Stimulated activated CD4-positive, alpha-beta T cell treated with anti-CD3 and anti-CD28 coated beads, Interleukin-1b, Interleukin-23, amount 100 ng/mL, for 4 hours (primary cell): ENCODE data around the gene MEIS3.

Source experiments
- DNase-seq, 2 donors: peaks; one replicate each; pipeline ENCODE4 v3.0.0-alpha.2; 2020; ENCODE audit warnings: low read depth in 2 of 2

Gene MEIS3

DNA sequence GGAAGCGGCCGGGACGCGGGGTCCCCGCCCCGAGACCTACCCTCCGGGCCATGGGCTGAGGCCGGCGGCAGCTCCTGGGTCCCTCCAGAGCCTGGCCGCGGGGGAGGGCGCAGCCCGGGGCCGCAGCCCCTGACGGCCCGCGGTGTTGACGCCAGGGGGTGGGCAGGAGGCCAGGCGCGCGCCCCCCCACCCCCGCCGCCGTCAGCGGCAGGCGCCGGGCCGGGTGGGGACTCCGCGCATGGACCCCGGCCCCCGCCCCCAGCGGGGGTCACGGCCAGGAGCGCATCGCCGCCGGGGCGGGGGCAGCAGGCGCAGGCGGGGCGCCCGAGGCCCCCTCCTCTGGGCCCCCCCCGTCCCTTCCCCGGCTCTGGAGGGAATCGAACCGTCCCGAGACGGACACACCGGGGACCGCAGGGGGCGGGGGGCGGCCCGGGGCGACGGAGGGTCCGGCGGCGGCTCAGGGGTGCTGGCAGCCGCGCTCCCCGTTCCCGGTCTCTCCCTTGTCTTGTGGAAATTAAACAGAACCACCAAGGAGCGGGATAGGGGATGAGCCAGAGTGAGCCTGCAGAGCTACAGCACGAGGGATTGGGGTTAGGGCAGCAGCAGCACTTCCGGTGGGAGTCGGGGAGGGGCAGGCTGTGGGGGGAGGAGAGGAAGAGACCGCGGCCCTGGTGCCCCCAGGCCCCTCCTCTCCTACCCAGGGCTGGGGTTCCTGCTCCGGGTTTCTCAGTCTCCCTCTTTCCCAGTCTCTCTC lies at the start of gene MEIS3:
Gene MEIS3, minus strand, starts transcription at position 498 of the 754 bp plus-strand sequence. Its CDS starts 446 bp downstream, at position 52.
- no peak for DNase-seq

DNA sequence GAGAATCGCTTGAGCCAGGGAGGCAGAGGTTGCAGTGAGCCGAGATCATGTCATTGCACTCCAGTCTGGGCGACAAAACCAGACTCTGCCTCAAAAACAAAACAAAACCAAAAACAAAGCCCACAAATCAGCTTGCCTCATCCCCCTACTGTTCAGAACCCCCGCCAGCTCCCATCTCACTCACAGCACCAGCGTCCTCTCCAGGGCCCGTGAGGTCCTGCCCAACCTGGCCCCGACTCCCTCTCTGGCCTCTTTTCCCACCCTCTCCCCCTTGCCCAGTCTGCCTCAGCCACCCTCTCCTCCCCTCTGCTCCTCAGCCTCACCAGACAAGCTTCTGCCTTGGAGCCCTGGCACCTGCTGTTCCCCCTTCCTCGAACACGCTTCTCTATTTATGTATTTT lies 48.6 kb upstream of the MEIS3 start:
- no peak for DNase-seq

DNA sequence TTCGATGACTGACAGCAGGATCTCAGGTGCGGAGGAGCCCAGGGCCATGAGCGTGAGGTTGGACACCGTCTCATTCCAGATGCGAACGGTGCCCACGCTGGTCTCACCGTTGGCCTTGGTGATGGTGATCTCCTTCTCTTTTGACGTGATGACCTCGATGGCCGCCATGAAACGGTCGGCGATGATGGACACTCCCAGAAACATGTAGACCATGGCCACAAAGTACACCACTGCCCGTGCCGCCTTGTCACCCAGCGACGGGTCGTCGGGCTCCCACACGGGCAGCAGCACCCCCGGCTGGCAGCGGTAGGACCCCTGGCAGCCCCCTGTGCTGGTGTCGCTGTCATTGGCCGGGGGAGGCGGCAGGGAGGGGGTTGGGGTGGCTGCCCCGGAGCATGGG lies 46.6 kb upstream of the MEIS3 start:
- DNase-seq = no peak

DNA sequence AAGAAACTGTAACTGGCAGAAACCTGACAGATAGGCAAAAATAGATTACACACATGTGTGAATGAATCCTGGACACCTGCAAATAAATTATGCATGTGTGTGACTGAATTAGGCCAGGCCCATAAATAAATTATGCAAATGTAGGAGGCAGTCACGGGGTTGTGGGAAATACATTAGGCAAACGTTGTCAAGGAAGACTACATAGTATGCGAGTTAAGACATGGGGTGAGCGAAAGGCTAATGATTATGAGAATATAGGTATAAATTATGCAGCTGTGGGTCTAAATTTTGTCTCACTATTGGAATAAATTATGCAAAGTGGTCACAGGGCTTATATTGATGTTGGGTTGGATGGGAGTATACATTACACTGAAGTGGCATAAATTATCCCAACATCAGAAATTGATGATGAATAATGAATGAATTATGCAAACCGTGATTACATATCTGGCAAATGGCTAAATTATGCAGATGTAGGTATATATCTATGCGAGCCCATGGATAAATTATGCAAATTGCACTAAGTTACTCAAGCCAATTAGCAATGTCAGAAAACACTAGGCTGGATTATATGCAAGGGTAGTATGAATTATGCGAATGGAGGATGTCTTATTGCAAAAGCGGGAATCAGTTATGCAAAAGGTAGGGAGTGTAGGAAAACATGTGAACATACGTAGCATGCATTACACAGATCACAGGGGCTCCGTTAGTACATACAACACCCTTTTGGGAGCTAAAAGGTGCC lies 45.5 kb upstream of the MEIS3 start:
- no peak for DNase-seq

DNA sequence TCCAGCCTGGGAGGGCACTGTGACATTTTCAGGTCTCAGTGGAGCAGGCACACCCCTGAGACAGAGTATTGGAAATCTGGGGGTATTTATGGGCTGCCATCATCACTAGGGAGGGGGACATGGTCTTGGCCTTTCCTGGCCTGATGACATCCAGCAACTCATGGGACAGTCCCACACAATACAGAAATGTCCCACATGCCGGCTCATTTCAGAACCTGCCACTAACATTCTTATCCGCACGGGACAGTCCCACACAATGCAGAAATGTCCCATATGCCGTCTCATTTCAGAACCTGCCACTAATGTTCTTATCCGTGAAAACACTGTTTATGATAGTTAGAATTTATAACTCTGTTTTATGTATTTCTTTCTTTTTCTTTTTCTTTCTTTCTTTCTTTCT lies 42.5 kb upstream of the MEIS3 start:
- no peak for DNase-seq

DNA sequence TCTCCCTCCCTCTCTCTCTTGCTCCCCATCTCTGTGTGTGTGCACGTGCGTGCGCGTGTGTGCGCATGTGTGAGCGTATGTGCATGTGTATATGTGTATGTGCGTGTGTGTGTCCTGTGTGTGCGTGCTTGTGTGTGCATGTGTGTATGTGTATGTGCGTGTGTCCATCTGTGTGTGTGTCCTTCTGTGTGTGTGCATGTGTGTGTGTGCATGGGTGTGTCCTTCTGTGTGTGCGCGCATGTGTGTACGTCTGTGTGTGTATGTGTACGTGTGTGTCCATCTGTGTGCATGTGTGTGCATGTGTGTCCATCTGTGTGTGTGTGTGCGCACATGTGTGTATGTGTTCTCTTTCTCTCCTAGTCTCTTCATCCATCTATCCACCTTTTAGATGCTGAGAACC lies 40.1 kb upstream of the MEIS3 start:
- no peak for DNase-seq

DNA sequence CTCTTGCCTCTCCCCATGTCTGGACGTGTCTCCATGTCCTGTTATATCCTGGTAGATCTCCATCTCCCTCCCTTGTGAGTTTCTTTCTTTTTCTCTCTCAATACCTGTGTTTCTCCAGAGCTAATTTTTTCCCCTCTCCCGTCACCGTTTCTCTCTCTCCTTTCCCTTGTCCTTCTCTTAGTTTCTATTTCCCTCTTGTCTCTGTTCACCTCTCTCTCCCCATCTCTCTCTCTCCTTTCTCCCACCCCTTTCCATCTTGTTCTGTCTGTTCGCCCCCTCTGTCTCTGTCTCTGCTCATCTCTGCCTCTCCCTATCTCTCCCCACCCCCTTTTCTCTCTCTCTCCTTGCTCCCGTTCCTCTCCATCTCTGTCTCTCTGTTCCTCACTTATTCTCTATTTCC lies 39.3 kb upstream of the MEIS3 start:
- no peak for DNase-seq

DNA sequence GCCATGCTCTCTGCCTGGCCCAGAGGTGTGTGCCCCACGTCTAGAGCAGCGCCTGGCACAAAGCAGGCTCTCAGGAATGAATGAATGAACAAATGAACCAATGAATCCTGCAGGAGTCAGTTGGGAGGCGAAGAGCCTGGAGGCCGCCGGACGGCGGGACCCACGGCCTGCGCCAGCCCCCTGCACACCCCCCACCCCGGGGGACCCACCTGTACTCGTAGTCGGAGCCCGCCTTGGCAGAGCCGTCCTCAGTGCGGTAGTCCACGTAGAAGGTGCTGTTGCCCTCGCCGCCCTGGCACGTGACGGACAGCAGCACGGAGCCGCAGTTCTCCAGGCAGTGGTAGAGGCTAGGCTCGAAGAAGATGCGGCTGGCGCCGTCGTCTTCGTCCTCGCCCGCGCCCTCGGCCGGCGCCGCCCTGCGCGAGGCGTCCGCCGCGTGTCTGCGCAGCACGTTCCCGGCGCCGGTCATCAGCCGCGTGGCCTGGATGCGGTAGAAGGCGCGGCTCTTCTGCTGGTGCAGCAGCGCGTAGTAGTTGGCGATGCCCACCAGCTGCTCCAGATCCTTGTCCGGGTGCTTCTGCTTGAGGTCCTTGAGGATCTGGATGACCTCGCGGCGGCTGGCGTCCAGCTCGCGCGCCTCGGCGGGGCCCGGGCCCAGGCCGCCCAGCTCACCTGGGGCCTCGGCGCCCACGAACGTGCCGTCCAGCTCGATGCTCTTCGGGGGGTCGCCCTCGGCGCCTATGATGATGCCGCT lies 37.6 kb upstream of the MEIS3 start:
- no peak for DNase-seq

DNA sequence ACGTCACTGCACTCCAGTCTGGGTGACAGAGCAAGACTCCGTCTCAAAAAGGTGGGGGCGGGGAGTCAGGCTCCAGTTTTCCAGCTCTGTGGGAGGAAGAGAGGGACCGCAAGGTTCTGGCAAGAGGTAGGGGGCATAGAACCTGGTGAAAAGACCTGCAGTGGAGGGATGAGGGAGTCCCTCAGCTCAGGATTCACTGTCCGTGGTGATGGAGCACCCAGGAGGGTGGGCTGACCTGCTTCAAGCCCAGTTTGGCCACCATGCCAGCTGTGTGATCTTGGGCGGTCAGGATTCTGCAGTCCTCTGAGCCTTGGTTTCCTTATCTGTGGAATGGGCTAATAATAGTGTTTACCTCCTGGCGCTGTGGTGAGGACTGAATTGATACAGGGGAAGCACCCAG lies 31.2 kb upstream of the MEIS3 start:
- no peak for DNase-seq

DNA sequence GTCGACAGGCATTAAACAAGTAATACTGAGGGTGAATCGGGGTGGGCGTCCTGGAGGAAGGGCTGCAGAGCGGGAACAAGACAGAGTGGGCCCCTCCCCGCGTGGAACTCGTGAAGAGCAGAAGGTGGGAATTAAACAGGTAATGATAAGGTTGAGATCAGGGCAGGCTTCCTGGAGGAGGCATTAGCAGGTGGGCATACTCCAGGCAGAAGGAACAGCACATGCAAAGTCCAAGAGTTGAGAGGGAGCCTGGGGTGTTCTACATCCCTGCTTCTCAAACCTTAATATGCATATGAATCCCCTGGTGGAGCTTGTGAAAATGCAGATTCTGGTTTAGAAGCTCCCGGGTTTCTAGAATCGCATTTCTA lies 29.0 kb upstream of the MEIS3 start:
- no peak for DNase-seq

DNA sequence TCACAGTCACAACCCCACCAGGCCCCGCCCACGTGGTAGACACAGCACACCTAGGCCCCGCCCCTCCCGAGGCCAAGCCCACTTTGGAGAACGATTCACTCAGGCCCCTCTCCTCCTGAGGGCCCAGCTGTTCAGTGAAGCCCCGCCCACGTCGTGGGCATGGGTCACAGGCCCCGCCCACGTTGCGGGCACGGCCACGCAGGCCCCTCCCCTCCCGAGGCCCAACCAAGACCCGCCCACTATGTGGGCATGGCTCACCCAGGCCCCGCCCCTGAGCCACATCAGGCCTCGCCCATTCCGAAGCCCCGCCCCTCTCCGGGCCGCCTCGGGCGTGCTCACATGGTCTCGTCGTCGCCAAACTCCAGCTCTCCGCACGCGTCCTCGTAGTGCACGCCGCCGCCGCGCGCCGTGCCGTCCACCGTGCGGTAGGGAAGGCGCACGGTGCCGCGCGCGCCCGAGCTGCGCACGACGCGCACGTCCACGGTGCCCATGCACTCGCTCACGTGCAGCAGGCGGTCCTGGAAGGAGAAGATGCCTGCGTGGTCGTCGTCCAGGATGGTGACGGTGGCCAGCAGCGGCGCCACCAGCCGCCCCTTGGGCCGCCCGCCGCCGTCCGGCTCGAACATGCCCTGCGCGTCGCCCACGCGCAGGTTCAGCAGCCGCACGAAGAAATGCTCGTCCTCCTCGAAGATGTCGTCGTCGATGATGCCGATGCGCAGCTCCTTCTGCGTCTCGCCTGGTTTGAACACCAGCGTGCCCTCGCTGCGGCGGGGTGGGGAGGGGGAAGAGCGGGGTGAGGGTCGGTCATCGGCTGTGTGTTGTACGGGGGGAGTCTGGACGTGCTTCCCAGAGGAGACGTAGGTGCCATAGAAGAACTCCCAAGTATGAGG lies 28.4 kb upstream of the MEIS3 start:
- peak in 1 of 2 donors; percentile 48 for DNase-seq

DNA sequence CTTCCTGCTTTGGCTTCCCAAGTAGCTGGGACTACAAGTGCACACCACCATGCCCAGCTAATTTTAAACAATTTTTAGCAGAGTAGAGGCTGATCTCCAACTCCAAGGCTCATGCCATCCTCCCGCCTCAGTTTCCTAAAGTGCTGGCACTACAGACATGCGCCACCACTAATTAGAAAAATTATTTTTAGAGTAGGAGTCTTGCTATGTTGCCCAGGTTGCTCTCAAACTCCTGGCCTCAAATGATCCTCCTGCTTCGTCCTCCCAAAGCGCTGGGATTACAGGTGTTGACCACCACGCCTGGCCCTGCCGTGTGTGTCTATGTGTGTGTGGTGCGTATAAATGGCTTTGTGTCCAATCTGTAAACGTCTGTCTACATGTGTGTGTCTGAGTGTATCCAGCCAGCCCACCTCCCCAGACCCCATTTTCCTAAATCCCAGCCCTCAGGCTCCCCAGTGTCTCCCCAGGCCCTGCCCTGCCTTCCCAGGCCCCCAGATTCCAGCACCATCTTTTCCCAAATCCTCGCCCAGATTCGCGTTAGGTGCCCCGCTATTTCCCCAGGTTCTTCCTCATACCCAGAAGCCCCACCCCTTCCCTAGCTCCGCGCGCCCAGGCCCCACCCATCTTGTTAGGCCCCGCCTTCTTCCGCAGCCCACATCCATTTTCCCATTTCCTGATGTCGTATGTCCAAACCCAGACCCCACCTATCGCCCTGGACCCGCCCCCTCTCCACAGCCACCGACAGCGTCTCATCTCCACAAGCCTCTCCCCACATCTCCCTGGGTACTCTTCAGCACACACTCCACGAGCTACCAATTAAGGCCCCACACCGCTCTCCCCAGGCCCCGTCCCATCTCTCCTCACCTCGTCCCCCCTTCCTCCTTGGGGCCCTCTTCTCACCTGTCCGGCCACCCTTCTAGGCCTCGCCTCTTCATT lies 27.5 kb upstream of the MEIS3 start:
- DNase-seq = no peak

DNA sequence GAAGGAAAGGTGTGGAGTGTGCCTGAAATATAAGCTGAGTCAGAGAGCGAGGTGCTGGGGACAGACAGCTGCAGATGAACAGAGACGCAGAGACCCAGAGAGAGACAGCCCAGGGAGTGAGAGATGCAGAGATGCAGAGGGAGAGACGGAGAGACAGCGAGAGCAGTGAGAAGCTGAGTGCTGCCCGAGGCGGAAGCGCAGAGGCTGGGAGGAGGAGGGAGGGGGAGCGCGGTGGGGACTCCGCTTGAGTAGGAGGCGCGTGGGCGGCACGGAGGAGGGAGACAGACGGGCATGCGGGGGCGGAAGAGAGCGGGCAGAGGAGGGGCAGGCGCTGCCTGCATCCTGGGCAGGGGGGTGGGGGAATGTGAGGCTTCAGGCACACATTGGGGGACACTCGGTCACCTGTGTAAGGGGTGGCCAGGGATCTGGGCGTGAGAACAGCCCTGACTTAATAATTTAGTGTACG lies 26.6 kb upstream of the MEIS3 start:
- peak; percentile 53 to 85 for DNase-seq

DNA sequence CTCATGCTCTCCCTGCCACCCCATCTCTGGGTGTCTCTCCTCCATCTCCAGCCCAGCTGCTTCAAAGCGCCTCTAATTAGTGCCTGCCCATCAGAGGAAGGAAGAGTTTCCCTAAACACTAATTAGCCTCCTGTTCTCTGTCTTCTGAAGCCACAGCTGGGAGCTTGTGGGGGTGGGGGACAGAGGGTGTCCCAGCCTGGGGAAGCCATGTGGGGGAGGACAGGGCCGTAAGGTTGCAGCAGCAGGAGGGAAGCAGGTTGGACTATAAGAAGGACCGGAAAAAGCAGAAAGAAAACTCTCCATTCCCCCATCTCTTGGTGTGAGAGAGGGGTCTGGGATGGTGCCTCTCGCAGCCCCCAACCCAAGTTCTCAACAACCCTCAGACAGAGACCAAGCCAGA lies 26.2 kb upstream of the MEIS3 start:
- no peak for DNase-seq

DNA sequence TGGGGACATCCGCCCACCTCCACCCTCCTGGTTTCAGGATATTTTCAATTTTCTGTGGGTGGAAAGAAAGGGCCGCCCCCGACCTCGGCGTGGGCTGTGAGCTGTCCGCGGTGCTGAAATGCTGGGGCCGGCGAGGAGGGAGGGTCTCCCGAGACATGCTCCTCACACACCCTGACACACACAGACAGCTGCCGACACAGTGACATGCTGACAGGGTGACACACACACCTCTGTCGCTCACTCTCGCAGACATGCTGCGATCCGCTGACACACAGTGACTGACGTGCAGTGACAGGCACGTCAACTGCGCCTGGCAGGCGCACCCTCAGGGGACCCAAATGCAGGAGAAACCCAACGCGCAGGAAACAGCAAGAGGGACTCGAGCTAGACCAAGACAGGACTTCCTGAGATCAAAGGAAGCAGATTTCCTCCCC lies 25.1 kb upstream of the MEIS3 start:
- DNase-seq = no peak

DNA sequence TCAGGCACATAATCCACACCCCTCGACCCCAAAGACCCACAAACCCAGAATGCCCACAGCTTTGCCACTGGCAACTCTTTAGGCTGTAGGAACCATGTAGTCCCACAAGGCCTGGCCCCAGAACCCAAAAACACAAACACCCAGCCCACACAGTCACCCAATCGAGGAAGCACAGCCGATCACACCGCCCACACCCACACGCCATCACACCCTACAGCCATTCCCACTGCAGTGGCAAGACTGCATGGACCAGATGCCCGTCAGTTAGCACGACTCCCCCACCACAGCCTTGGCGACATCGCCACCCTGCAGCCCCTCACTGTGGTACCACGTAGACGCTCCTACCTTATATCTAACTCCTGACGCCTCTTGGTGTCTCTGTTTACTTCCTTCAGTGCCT lies 24.0 kb upstream of the MEIS3 start:
- DNase-seq = no peak

DNA sequence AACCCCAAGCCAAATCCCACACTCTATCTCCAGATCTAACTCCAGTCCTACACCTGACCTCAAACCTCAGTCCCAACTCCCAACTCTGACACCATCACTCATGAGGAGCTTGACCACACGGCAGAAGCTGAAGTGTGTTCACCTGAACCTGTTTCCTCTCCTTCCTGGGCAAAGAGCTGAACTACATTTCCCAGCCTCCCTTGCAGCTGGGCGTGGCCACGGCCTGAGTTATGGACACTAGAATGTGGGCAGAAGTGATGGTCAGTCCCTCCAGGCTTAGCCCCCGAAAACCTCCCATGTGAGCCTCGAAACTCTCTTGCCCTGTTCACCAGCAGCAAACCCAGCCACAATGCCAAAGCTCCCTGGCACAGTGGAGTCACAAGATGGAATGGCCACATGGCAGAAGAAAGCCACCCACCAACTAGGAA lies 19.5 kb upstream of the MEIS3 start:
- DNase-seq = no peak

DNA sequence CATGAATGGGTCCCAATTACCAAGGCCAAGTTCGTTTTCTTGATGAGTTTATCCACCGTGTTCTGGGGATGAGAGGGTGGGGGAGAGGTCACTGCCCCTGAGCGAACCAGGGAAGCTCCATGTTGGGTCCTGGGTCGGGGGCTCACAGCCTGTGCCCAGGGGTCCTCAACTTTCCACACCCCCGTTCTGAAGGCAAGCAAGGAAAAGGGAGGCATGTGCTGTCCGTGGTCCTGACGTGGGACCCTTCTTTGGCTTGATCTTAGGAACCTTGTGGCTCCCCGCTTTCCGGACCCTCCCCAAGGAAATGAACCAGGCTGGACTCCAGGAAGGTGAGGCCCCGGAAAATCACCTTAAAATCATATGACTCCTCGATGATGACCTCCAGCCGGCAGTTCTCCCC lies 18.2 kb upstream of the MEIS3 start:
- DNase-seq = no peak

DNA sequence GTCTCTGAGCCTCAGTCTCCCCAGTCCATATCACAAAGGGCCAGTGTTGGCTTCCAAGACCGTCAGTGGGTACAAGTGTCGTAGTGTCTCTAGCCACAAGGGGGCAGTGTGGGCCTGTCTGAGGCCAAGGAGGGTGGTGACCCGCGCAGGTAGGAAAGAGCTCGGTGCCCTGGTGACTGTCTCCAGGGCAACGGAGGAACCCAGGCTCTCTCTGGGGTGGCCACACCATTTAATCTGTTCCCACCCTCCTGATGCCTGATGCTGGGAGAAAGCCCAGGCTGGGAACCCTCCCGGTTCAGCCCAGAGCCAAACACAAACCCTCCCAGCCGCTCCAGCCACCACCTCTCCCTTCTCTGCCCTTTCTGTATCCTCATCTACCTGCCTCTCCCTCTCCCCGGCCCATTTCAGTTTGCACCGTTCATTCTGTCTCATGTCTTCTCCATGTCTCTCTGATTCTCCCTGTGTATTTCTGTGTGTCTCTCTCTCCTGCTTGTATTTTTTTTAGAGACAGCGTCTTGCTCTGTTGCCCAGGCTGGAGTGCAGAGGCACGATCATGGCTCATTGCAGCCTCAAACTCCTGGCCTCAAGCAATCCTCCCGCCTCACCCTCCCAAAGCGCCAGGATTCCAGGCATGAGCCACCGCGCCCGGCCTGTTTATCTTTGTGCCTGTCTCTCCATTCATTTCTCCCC lies 17.5 kb upstream of the MEIS3 start:
- DNase-seq = peak; percentile 82 to 92
